Umbilical cord (tissue), 2 donors: ENCODE results near the gene HUNK. TPM values are rescaled to one million over a fixed set of nuclear protein-coding genes. Genes with fewer than 3 reads are reported as not detected.
A peak's percentile ranks its signal among the peaks of the same experiment; 100 is the strongest.

Source experiments
- DNase-seq: peaks from one replicate; pipeline ENCODE4 v3.0.0-alpha.2; 2015; ENCODE audit warnings: low spot score
- total RNA-seq: library from RNA; depleted of rRNA; stranded (reverse); fragments of >200 nt; gene quantifications from one replicate; pipeline ENCODE4 v1.2.3, GENCODE V29; 2014; ENCODE audit warnings: low replicate concordance; ENCODE audit not compliant: insufficient read depth

Gene HUNK
- total RNA-seq, 1 donor from 2014 or later, result 3.1 TPM

DNA sequence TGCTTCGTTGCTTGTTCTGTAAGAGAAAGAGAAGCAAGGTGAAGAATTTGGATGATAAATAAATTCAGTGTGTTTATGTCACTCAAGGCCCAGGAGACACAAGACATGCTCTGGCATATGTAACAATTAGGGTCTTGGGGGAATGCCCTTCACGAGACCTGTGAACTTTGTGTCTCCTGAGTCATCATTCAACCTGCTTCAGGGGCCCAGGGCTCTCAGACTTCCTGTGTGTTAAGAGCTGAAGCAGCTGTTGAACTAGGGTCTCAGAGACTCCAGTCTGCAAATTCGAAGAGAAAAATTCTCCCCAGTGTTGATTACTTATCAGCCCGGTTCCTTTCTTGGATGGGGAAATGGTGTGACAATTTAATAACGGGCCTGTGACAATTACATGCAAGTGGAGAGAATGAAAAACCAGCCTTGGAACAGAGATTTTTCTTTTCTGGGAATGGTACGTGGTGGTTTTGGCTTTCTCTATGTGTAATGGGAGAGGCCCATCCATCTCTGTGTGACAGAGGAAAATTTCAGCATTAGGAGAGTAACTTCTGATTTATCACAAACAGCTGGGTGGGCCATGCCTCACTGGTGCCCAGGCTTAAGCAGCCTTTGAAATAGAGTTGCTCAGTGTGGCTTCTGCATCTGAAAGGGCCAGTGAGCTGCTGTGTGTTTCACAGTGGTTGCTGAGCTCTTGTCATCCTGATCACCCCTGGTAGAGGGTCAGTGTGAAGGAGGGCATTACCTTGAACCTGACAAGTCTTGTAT, 22.4 kb downstream of the HUNK start:
- DNase-seq, result no peak

DNA sequence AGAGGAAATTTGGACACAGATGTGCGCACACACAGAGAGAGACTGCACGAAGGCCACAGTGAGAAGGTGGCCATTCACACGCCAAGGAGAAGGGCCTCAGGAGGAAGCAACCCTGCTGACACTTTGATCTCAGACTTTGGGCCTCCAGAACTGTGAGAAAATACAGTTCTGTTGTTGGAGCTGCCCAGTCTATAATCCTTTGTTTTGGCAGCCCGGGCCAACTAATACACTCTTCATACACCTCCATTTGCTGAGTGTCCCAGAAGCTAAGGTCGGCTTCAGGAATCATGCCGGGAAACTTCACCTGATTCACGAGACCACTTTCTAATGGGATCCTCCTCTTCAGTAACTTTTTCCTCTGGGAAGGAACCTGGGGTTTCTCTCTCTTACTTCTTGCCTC, 23.2 kb downstream of the HUNK start:
- no peak for DNase-seq

DNA sequence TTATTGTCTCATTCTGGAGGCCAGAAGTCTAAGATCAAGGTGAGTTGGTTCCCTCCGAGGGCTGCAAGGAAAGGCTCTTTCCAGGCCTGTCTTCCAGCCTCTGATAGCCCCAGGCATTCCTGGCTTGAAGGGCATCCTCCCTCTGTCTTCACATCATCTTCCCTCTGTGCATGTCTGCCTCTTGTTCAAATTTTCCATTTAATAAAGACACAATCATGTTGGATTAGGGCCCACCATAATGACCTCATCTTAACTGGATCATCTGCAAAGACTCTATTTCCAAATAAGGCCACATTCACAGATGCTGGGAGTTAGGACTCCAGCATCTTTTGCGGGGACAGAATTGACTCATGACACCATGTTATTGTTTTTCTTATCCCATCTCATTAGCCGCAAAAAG, 24.5 kb downstream of the HUNK start:
- DNase-seq, result peak; percentile 34

DNA sequence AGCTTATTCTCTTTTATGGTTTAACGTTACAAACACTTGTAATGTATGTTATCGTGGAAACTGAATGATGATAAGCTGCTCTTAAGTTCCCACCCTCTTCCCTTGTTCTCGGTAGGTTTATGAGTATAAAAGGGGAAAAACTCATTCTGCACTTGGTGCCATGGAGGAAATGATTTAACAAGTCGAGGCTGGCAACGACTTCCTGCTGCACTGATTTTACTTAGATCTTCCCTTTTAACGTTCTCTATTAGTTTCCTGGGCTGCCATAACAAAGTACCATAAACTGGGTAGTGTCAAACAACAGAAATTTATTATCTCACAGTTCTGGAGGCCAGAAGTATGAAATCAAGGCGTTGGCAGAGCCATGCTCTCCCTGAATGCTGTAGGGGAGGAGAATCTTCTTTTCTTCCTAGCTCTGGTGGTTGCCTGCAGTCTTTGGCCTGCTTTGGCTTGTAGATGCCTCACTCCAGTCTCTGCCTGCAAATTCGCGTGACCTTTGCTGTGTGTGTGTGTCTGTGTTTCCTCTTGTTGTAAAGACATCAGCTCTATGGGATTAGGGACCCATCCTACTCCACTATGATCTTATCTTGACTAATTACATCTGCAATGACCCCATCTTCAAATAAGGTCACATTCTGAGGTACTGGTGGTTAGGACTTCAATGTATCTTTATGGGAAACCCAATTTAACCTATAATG, 26.3 kb downstream of the HUNK start:
- peak; percentile 55 for DNase-seq

DNA sequence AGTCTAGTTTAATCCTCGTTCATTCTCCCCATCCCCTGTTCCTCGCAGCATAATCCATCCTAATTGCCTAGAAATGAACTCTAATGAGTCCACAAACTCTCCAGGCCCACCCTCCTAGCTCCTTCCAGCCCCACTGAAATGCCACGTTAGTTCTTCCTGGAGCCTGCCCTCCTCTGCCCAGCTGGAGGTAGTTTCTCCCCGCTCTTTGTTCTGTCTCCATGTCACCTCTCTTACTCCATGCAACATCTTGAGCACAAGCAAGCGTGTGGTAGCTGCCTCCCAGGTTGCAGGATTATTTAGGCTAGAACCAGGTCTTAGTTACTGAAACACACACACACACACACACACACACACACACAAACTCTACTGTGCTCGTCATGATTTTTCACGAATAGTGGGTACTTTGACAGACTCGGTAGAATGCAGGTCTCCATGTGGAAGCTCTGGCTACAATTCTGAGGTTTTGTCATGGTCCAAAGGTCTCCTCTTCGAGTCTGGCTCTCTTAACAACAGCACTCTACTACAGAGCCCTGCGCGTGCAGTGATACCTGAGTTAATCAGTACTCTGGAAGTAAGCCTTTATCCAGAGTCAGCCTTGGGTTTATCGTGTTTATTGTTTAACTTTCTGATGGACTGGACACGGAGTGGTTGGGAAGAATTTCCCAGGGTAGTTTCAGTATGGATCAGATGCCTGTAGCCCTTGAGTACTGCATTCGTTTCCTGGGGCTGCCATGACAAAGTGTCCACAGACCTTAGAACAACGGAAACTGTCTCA, 27.5 kb downstream of the HUNK start:
- DNase-seq, result no peak

DNA sequence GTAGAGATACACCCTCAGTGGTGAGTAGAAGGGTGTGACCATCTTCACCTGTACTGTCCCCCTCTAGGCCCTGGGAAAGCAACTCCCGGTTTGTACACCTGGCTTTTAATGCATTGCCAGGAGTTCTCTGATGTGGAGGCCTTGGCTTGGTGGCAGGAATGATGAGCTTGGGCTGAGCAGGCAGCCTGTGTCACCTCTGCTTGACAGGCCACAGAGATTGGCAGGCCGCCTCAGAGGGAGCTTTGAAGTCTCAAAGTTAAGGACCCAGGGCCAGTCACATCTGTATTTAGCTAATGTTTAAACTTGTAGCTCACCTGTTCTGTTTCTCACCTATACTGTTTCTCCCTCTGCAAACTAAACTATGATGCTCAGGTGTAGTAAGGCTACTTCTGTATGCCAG, 28.5 kb downstream of the HUNK start:
- DNase-seq, result no peak

DNA sequence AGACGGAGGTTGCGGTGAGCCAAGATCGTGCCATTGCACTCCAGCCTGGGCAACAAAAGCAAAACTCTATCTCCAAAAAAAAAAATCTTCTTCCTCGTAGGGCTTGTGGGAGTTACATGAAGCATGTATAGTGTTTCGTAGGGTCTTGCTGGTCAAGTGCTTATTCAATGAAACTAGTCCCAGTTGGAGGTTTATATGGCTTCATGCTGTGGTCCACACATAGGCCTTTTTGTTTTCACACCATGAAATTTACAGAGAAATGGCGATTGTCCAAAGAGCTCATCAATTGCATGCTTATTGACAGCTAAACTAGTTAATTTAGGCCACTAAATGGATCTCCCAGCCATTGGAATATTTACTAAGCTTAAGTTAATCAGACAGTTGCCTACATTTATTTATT, 29.6 kb downstream of the HUNK start:
- no peak for DNase-seq

DNA sequence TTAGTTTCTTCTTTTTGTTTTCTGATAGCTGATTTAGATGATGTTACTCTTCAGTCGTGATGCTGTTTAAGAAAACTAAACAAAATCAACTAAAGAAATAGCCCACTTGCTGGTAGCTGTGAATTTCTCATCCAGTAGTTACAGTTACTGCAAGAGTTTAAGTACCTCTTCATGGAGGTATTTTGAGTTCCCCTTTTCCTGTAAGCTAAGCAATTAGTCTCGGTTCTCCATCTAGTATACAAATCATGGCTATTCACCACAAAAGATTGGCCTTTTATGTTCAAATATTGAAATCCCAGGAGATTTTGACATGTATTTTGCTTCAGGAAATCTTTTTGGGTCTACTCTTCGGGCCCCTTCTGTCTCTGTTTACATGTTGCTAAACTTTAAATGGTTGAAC, 31.1 kb downstream of the HUNK start:
- no peak for DNase-seq

DNA sequence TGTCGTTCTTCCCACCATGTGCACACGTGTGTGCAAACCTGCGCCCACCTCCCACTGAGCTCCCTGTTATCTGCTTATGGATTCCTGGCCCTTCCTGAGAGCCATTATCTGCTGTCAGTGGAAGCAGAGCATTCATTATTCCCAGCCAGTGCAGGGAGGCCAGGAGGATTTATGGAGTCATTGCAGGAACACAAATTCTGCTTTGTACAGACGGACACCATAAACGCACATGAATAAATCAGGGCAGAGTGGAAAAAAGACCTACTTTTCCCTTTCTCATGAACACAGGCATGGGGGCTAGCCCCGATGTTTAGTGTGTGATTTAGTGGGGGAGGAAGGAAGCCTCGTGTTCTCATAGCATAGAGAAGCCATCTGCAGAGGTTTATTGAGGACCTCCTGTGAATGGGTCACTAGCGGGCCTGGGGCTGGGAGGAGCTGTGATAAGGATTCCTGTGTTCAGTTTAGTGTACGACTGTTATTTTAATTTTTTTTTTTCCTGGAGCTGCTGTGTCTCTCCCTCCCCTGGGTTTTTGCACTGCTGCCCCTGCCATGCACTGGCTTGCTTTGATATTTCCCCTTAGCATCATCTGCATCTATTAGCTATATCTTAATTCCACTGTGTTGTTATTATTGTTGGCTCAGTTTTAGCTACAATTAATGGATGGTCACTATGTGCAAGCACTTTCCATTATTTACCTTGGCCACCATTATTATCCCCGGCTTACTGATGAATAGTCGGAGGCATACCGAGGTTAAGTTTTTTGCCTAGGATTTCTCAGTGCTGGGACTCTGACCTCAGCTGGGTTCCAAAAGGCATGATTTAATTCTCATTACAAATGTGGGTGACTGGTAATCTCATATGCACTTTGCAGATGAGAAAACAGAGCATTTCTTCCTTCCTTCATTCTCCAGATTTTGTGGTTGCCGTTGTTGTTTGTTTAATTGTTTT, 33.0 kb downstream of the HUNK start:
- DNase-seq, result peak; percentile 24

DNA sequence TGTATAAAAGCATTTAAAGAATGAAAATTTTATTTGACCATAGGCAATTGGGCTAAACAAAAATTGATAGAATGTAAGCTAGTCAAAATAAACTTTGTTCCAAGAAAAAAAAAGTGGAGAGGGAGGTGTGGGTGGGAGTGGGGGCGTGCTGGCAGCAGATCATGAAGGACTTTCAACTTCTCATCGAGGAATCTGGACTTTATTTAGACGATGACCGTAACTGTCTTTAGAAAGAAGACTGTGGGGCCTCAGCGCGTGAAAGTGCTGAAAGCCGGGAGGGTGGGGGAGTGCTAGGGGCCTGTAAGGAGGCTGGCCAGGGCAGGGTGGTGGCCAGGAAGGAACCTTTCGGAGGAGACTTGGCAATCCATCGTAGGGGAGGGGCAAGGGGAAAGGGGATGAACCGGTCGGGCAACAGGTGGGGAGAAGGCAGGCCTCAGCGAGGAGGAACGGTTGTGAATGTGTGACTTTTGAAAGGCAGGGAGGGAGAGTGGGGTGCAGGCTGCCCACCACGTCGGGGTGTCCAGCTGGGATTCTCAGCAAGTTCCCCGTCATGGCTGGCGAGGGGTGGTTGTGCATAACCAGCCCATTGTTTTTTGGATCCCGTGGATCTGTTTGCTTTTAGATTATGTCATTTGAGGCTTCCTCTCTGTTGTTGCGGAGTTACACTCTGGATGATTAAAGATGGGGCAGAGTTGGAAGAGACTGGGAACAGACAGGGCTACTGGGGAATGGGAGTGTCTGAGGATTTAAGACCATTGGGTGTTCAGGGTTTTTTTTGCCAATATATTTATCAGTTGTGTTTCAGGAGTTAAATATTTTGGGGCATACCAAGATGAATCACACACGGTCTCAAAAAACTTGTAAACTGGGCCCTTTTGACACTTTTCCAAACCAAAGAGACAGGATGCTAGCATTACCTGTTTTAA, 35.5 kb downstream of the HUNK start:
- peak; percentile 41 for DNase-seq

DNA sequence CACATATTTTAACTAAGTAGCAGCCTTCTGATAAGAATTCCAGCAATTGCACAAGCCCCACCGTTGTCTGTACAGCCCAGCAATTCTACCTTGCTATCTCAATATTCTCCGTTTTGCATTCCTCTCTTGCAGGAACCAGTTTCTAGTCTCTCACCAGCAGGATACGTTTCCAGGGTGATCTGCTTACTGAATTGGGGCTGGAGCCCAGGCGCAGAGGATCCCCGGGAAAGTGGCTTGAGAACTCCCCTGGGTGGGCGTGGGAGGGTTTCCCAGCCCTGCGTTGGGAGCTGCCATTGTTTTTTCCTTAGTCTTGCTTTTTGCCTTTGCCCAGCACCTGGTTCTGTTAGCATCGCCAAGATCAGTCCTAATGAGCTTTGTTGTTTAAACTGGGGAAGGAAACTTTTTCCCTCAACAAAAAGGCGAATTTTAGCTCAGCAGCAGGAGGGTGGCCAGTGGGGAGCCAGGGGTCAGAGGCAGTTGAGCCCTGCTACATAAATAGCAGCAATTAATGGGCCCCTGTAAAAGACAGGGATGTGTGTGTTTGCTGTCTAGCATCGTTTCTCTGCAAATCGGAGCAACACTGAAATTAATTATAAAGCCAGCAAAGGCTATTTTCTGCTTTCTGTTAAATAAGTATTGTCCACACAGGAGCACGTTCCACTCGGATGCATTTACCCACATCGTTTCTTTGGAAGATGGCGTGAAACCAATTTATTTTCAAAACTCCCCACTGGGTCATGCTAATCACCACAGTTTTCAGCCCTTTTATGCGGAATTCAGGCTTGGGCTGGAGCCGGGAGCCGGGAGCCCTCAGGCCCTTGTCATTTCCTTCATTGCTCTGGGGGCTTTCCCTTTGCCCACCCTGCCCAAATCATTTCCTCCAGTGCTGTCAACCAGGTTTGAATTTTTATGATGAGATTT, 36.6 kb downstream of the HUNK start:
- peak; percentile 53 for DNase-seq

DNA sequence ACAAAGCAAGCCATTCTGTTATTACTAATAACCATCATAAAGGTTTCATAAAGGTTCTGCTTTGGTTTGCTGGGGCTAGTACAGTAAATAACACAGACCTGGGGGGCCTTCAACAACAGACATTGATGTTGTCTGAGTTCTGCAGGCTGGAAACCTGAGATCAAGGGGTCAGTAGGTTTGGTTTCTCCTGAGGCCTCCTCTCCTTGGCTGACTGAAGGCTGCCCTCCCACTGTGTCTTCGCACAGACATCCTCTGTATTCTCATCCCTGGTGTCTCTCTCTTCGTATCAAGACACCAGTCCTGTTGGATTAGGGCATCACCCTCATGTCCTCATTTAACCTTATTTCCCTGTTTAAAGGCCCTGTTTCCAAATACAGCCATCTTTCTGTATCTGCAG, 37.3 kb downstream of the HUNK start:
- DNase-seq, result no peak

DNA sequence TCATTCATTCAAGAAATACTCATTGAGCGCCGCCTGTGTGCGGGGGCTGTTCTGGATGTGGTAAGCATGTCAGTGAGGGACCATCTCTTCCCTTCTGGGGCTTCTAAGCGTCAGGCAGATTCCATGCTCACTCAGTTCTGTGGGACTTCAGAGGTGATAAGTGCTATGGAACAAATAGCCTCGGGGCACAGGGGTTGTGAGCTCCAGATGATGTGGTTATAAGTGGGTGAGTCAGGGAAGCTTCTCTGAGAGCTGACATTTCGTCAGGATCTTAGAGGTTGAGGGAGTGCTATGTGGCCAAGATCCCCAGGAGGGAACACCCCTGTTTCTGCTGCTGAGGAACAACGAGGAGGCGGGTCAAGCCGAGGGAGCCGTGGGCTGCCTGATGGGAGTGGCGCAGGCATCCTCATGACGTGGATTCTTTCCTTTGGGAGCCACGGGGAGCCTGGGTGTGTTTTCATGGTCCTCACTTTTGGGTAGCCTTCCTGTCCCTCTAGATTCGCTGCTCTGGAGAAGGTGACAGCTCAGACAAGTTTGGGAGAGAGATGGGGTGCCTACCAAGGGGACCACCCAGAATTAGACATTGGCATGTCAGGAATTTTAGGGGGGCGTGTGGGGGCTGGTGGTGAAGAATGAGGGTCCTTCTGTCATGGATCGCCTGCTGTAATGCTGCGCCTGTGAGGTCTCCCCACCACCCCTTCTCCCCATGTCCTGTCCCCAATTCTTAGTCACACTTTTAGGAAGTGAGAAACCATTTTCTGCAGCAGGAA, 38.5 kb downstream of the HUNK start:
- DNase-seq, result no peak

DNA sequence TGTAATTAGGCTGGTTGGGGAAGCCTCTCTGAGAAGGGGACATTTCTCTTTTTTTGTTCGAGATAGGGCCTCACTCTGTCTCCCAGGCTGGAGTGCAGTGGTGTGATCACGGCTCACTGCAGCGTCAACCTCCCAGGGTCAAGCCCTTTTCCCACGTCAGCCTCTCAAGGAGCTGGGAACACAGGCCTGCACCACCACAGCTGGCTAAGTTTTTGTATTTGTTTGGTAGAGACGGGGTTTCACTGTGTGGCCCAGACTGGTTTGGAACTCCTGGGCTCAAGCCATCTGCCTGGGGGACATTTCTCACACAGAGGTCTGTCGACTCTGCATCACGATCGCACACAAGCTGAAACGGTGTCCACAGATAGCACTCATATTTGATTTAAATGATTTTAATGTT, 39.7 kb downstream of the HUNK start:
- no peak for DNase-seq

DNA sequence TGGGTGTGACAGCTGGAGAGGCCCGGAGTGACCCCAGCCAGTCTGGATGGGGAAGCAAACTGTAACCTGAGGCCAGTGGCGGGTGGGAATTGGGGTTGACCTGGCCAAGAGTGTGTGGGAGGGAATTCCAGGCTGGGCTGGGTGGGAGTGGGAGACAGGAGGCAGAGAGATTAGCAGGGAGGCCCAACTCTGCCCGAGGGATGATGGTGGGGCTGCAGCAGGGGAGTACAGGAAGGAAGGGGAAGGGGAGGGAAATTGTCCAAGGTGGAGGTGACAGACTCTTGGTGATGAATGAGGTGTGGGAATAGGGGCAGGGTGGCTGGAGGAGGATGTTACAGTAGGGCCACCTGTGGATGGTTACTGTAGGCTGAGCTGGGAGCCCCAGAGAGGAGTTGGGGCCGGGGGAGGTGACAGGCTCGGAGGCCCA, 40.4 kb downstream of the HUNK start:
- no peak for DNase-seq

DNA sequence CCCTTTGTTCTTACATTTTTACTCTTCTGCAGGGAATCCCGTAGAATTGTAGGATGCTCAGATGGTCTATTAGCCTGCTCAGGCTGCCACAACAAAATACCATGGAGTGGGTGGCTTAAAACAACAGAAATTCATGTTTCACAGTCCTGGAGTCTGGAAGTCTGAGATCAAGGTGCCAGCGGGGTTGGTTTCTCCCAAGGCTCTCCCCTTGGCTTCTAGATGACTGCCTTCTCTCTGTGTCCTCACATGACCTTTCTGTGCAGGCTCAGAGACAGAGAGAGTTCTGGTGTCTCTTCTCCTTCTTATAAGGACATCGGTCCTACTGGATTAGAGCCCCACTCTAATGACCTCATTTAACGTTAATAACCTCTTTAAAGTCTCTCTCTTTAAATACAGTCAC, 41.7 kb downstream of the HUNK start:
- no peak for DNase-seq

DNA sequence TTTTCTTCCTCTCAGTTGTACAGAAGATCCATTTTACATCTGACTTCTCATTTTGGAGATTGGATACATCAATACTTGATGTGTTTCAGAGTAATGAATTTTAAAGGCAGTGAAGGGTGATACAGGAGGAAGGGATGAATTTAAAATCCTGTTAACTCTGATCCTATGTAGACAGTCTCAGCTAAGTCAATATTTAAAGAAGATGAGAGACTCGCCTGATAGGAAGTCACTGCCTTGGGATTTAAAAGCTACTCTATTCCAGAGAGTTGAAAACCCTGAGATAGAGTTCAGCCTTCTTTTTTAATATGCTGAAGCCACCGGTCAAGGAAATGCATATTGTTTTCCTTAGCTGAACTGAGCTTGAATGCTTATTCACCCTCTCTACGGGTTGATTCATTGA, 42.7 kb downstream of the HUNK start:
- no peak for DNase-seq

DNA sequence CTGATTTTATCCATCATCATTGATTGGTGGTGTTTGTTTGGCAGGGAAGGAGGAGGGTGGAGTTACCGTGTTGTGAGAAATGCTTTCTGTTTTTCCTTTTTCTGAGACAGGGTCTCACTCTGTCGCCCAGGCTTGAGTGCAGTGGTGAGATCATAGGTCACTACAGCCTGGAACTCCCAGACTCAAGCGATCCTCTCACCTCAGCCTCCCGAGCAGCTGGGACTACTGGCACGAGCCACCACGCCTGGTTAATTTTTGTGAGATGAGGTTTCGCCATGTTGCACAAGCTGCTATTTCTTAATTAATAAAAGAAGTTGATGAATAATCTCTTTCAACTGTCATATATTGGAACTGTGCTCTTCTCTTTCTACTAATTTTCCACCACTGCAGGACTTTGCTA, 44.3 kb downstream of the HUNK start:
- no peak for DNase-seq
